ENCODE measurements around the gene IL20RA. TPM values are rescaled to one million over a fixed set of nuclear protein-coding genes. Genes with fewer than 3 reads are reported as not detected.

IL20RA gene
- polyA plus RNA-seq, 1 of the 3 experiments (the other 2 are of a cell fraction) = 0.10 TPM

GRCh38 chr6:136969433-136969832, 75.3 kb downstream of the IL20RA start (continued):
- TF ChIP-seq RFX5 (IDR thresholded peaks at IDR 0.05; ENCODE audit: low read length) (no peak), CHD2 (IDR thresholded peaks at IDR 0.05; ENCODE audit: low read length, partially characterized antibody) (peak; percentile 89)

DNA sequence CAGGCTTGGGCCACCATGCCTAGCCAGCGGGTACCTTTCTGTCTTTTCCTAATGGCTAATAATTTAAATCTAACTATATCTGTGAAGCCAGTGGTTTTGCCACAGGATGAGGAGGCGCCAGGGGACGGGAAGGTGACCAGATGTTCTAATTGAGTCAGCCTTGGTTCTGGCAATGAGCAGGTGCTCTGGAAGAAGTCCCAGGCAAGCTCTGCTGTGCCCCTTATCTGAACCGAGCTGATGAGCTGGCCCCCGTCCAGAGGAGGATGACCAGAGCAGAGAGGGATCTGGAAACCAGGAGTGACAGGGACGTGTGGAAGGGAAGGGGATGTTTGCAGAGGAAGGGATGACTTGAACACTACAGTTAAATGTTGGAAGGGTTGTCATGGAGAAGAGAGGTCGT, 75.9 kb downstream of the IL20RA start:
- no peak overlapping the region for H3K9ac ChIP-seq
- H4K20me1 ChIP-seq (ENCODE audit: insufficient read depth) = no peaks in the 10 kb centered on the region
- H3K27ac ChIP-seq (ENCODE audit: low read depth in 2 of 2, low read length in 1 of 2) = peak overlapping the region in 1 of 2 experiments; percentile 99; a peak in 2 of 4 replicates
- H3K9me2 ChIP-seq = no peaks in the 10 kb centered on the region
- no peak overlapping the region for H3K4me3 ChIP-seq (ENCODE audit: low read depth in 2 of 2, low read length in 1 of 2)
- 20% methylated on average over 7 of the region's 7 CpGs for WGBS (ENCODE audit: low lambda C conversion rate)
- POLR2A ChIA-PET = interaction anchor here (1.0 to 7.1 kb wide), 9 partner anchors 9 to 75 kb away, joined by 3 to 93 read pairs (median 13); partner anchors contain the start of genes IL20RA and SLC35D3
- TF ChIP-seq RCOR1 (IDR thresholded peaks at IDR 0.05; ENCODE audit: low read length) = peak; percentile 93
- TF ChIP-seq SMC3 (IDR thresholded peaks at IDR 0.05; ENCODE audit: low read depth, low read length) = no peak
- TF ChIP-seq TAF1 (IDR thresholded peaks at IDR 0.05; ENCODE audit: borderline replicate concordance, low read depth, low read length) = no peak
- TF ChIP-seq USF2 (IDR thresholded peaks at IDR 0.05; ENCODE audit: borderline replicate concordance, low read depth, low read length) = no peak
- peak; percentile 97 for TF ChIP-seq GATA2 (CRISPR knock-in tag; IDR thresholded peaks at IDR 0.05)
- no peak for TF ChIP-seq MXI1 (IDR thresholded peaks at IDR 0.05; ENCODE audit: low read depth, low read length)
- TF ChIP-seq CHD2 (IDR thresholded peaks at IDR 0.05; ENCODE audit: low read length, partially characterized antibody) = peak; percentile 83
- TF ChIP-seq RXRA (IDR thresholded peaks at IDR 0.05; ENCODE audit: borderline replicate concordance, low read depth) = no peak
- peak; percentile 97 for TF ChIP-seq FOXJ3 (CRISPR knock-in tag; IDR thresholded peaks at IDR 0.05)
- TF ChIP-seq TCF12 (IDR thresholded peaks at IDR 0.05) = peak; percentile 85
- no peak for TF ChIP-seq MAX (IDR thresholded peaks at IDR 0.05; ENCODE audit: low read depth)
- no peak for TF ChIP-seq FOSL2 (IDR thresholded peaks at IDR 0.05; ENCODE audit: borderline replicate concordance, low read depth)
- peak in 1 of 2 experiments; percentile 99; a peak in 2 of 4 replicates for TF ChIP-seq EP300 (IDR thresholded peaks at IDR 0.05; ENCODE audit: borderline replicate concordance in 1 of 2, low read depth in 1 of 2, low read length in 1 of 2)
- peak; percentile 65 for TF ChIP-seq POLR2AphosphoS5 (IDR thresholded peaks at IDR 0.05; ENCODE audit: low read depth, low read length)
- peak; percentile 39; the same call in 1 of the 2 replicates for TF ChIP-seq RAD21 (IDR thresholded peaks at IDR 0.05; ENCODE audit: low read length)
- peak; percentile 29; the same call in 1 of the 2 replicates for TF ChIP-seq NFIC (IDR thresholded peaks at IDR 0.05; ENCODE audit: borderline replicate concordance)
- no peak for TF ChIP-seq NRF1 (IDR thresholded peaks at IDR 0.05; ENCODE audit: low read depth, low read length)
- TF ChIP-seq TEAD4 (IDR thresholded peaks at IDR 0.05; ENCODE audit: borderline replicate concordance, insufficient read depth) = 0 out of 2 replicates have a peak, but pooled peaks have one; percentile 38
- no peak for TF ChIP-seq EZH2phosphoT487 (IDR thresholded peaks at IDR 0.05; ENCODE audit: borderline replicate concordance, low read depth)
- no peaks in the 10 kb centered on the region for H3K79me2 ChIP-seq (ENCODE audit: insufficient read depth)
- no peaks in the 10 kb centered on the region for H3K9me3 ChIP-seq
- no peaks in the 10 kb centered on the region for H3K36me3 ChIP-seq (replicated peaks in 1 of 2; ENCODE audit: control insufficient read depth in 1 of 2, insufficient read depth in 2 of 2, low read length in 1 of 2)
- no peak overlapping the region for H2AFZ ChIP-seq (ENCODE audit: low read depth)
- H3K27me3 ChIP-seq (ENCODE audit: insufficient read depth) = no peaks in the 10 kb centered on the region
- H3F3A ChIP-seq (replicated peaks; ENCODE audit: insufficient read depth) = no peaks in the 10 kb centered on the region
- H3K4me2 ChIP-seq = no peak overlapping the region
- DNase-seq = peak; percentile 81
- CTCF ChIA-PET = interaction anchor here (0.6 to 6.2 kb wide), 15 partner anchors 8 to 345 kb away, joined by 3 to 37 read pairs (median 4); partner anchors contain the start of gene SLC35D3
- peaks cover 0 to 40% of the 10 kb centered on the region in 2 experiments; a peak in 2 of 4 replicates for H3K4me1 ChIP-seq (ENCODE audit: control insufficient read depth in 1 of 2, insufficient read depth in 2 of 2, low read depth in 1 of 2, low read length in 1 of 2)

Data from SK-N-SH (cell line).